Measurements from ENCODE around the gene NKIRAS1.
"Not testable (repeated sequence)": the region's sequence is repeated elsewhere in the genome, so short reads cannot be mapped to it uniquely, and the experiment has no call there.

The NKIRAS1 gene

DNA sequence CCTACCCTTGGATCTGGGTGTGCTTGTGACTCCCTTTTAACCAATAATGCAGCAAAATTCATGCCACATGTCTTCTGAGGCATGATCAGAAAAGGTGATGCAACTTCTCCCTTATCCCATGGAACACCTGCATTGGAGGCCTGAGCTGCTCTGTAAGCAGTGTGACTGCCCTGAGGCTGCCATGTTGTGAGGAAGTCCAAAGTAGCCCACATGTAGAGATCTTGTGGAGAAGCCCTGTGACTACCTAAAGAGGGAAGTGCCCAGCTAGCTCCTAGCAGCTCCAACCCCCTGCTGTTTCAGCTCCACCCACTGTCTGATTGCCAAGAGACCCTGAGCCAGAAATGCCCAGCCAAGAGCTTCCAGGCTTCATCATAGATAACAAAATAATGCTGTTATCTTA, 21.9 kb upstream of the NKIRAS1 start:
- no peak for FAIRE-seq

GRCh38 chr3:23937296-23937695, 20.5 kb upstream of the NKIRAS1 start:
- no peak for FAIRE-seq

GRCh38 chr3:23934253-23934652, 17.5 kb upstream of the NKIRAS1 start:
- FAIRE-seq = no peak

GRCh38 chr3:23932571-23932970, 15.8 kb upstream of the NKIRAS1 start:
- no peak for FAIRE-seq

- FAIRE-seq = no peak
These were observed 14.8 kb upstream of the NKIRAS1 start for GRCh38 chr3:23931597-23931996.

DNA sequence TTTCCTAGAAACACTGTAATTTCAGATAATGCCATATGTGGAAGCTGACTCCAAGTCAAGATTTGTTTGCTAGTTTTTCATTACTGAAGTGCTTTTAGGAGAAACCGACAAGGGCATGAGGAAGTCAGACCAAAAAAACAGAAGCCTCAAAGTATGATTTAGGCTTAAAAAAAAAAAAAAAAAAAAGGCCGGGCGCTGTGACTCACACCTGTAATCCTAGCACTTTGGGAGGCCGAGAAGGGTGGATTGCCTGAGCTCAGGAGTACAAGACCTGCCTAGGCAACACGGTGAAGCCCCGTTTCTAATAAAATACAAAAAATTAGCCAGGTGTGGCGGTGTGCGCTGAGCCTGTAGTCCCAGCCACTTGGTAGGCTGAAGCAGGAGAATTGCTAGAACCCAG, 11.7 kb upstream of the NKIRAS1 start:
- no peak for FAIRE-seq

- FAIRE-seq = no peak
These were observed 9.9 kb upstream of the NKIRAS1 start for GRCh38 chr3:23926736-23927135.

- FAIRE-seq = no peak
These were observed 9.5 kb upstream of the NKIRAS1 start for GRCh38 chr3:23926246-23926645.

- no peak for FAIRE-seq
These were observed 7.0 kb upstream of the NKIRAS1 start for GRCh38 chr3:23923786-23924185.

DNA sequence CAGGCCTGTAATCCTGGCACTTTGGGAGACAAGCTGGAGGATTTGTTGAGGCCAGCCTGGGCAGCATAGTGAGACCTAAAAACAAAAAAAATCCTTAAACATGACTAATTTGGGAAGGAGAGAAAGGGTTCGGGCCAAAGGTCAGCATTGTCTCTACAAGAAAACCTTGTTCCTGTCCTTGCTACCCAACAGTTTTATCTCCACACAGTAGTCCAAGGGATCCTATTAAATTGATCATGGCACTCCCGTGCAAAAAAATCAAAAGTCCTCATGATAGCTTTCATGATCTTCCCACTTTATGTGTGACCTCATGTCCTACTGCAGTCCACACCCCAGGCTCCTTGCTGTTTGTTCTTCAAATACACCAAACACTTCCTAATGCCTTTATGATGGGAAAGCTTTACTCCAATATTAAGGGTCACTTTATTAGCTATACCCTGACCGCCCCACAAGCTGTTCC, 4.3 kb upstream of the NKIRAS1 start:
- FAIRE-seq = no peak

- no peak for FAIRE-seq
These were observed 3.4 kb upstream of the NKIRAS1 start for GRCh38 chr3:23920151-23920655.

DNA sequence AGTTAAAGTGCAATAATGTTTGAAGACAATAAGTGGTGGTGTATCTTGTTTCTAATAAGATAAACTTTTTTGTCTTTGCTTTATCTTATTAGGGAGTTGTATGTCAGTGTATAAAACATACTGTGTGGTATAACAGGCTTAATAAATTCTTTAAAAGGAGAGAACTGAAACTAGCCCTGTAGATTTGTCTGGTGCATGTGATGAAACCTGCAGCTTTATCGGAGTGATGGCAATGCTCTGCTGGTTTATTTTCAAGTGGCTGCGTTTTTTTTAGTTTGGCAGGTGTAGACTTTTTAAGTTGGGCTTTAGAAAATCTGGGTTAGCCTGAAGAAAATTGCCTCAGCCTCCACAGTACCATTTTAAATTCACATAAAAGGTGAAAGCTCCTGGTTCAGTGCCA, 2.8 kb upstream of the NKIRAS1 start:
- FAIRE-seq = no peak

- not testable (repeated sequence) for FAIRE-seq
These were observed 1.5 kb upstream of the NKIRAS1 start for GRCh38 chr3:23918331-23918730.

GRCh38 chr3:23917679-23918303, 1.0 kb upstream of the NKIRAS1 start:
- not testable (repeated sequence) for FAIRE-seq

- no peak for FAIRE-seq
These were observed 471 bp downstream of the NKIRAS1 start for GRCh38 chr3:23916152-23916885.

- FAIRE-seq = no peak
These were observed 1.2 kb downstream of the NKIRAS1 start for GRCh38 chr3:23915537-23916108.

- no peak for FAIRE-seq
These were observed 2.7 kb downstream of the NKIRAS1 start for GRCh38 chr3:23913873-23914743.

- FAIRE-seq = no peak
These were observed 3.6 kb downstream of the NKIRAS1 start for GRCh38 chr3:23913182-23913581.

- FAIRE-seq = not testable (repeated sequence)
These were observed 4.5 kb downstream of the NKIRAS1 start for GRCh38 chr3:23912335-23912734.

DNA sequence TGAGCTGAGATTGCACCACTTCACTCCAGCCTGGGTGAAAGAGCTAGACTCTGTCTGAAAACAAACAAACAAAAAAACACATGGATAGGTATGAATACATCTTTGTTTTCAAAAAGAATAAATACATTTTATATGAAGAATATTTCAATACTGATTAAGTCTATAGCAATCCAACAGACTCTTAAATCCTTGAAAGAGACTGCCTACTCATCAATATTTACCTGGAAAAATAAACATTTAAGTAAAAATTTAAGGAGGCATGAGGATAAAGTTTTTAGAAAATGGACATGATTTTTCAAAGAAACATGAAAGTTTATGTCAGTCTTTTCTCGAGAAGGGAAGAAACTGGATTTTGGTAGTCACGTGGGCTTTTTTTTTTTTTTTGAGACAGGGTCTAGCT, 5.4 kb downstream of the NKIRAS1 start:
- FAIRE-seq = no peak

GRCh38 chr3:23909341-23909740, 7.4 kb downstream of the NKIRAS1 start:
- no peak for FAIRE-seq

DNA sequence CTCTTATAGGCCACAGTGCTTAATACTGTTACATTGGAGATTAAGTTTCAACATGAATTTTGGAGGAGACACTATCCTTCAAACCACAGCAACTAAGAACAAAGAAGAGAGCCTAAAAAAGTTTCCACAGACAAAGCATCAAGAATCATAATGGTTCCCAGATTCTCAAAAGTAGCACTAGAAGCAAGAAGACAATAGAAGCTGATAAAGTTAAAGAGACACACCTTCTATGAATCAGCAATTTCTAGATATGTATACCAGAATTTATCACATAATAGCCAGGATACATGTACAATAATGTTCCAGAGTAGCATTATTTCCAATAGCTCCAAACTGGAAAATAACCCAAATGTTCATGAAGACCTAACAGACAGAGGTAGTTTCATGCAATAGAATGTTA, 12.2 kb downstream of the NKIRAS1 start:
- no peak for FAIRE-seq

GRCh38 chr3:23900744-23901143, 16.0 kb downstream of the NKIRAS1 start:
- no peak for FAIRE-seq
